Testis (tissue), 2 donors: ENCODE results near the gene NUDT6.

ENCODE experiments used
- CTCF ChIP-seq, 3 experiments: fragments of 450-650 bp in 2 of 3; fragments of 200-600 bp in 1 of 3; sonication (generic) in 1 of 3; IDR thresholded peaks; one replicate each; pipeline ENCODE4 v1.5.1; 2016 to 2019; ENCODE audit warnings: antibody characterized with exemption in 3 of 3, mild to moderate bottlenecking in 2 of 3, moderate library complexity in 1 of 3
- POLR2A ChIP-seq: fragments of 450-650 bp; IDR thresholded peaks from one replicate; pipeline ENCODE4 v1.6.1; 2017; ENCODE audit warnings: antibody characterized with exemption, mild to moderate bottlenecking, moderate library complexity

- TF ChIP-seq CTCF (IDR thresholded peaks at IDR 0.05) (no peak), POLR2A (no peak)
These were observed 32.1 kb downstream of the NUDT6 start for GRCh38 chr4:122890147-122890795.
